ENCODE measurements around the gene HS2ST1.

GRCh38 chr1:86997538-86997937, 83.1 kb downstream of the HS2ST1 start:
- TF ChIP-seq TARDBP (IDR thresholded peaks at IDR 0.05) (no peak), SUZ12 (IDR thresholded peaks at IDR 0.05) (no peak)
